Measurements from ENCODE around the gene PHF2. TPM values are rescaled to one million over a fixed set of nuclear protein-coding genes. Genes with fewer than 3 reads are reported as not detected.

Gene PHF2
- total RNA-seq, 2 donors from 2014 or later = 32.4 to 32.9 TPM

DNA sequence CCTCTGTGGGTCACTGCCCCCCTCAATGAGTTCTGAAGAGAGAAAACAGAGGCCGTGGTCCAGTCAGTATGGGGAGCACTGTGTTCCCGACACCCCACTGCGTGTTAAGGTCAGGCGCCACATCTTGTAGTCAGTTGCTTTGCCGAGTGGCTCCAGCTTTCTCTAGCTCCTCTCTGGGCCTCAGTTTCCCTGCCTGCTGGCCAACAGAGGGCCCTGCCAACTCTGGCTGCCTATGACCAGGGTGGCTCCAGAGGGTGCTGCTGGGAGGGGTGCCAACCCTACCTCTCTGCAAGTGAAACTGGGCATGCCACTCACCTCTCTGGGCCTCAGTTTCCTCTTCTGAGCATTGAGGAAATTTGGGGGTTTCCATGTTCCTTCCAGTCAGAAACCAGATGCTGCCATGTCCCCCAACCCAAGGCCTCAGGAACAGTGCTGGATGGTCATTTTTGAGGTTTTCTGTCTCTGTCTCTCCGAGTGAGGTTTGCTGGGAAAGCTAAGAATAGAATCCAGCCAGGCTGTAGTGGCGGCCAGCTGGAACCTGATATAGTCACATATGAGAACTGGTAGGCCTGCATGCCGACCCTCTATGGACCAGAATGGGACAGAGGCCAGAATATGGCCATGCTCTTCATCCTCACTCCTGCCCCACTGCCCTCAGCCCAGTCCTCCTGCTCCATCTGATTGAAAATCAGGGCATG lies 132.1 kb downstream of the PHF2 start:
- H3K4me1 ChIP-seq (replicated peaks) = no peaks in the 10 kb centered on the region
- WGBS = 97% methylated on average over 8 of the region's 8 CpGs
- H3K9me3 ChIP-seq = no peaks in the 10 kb centered on the region
- no peaks in the 10 kb centered on the region for H3K36me3 ChIP-seq
- no peak overlapping the region for H3K4me3 ChIP-seq
- TF ChIP-seq POLR2AphosphoS5 (IDR thresholded peaks at IDR 0.05) (no peak), POLR2A (IDR thresholded peaks at IDR 0.05) (no peak), CTCF (IDR thresholded peaks at IDR 0.05) (no peak)
- H3K27me3 ChIP-seq (replicated peaks; ENCODE audit: insufficient read depth) = no peaks in the 10 kb centered on the region
- DNase-seq (ENCODE audit: low spot score) = no peak
- intact Hi-C loops (cut with DNase I) = no loop called here
- no peak overlapping the region for H3K27ac ChIP-seq

DNA sequence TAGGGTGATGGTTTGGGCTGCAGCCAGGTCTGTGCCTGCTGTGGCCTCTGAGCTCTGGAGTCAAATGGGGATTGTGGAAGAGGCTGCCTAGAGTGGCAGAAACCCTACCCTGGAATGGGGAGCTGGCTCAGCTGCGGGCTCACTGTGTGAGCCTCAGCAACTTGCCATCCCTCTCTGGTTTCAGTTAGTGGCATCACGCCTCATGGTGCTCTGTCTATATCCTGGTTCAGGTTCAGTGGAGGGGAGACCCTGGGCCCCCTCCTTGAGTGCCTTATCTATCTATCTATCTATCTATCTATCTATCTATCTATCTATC lies 132.6 kb downstream of the PHF2 start:
- Histone ChIP-seq H3K27ac (no peak overlapping the region), H3K9me3 (no peaks in the 10 kb centered on the region), H3K4me1 (replicated peaks) (no peaks in the 10 kb centered on the region), H3K36me3 (no peaks in the 10 kb centered on the region), H3K27me3 (replicated peaks; ENCODE audit: insufficient read depth) (no peaks in the 10 kb centered on the region), H3K4me3 (no peak overlapping the region)
- intact Hi-C loops (cut with DNase I) = no loop called here
- no peak for DNase-seq (ENCODE audit: low spot score)
- 100% methylated on average over 2 of the region's 2 CpGs for WGBS
- TF ChIP-seq POLR2AphosphoS5 (IDR thresholded peaks at IDR 0.05) (no peak), POLR2A (IDR thresholded peaks at IDR 0.05) (no peak), CTCF (IDR thresholded peaks at IDR 0.05) (no peak)

DNA sequence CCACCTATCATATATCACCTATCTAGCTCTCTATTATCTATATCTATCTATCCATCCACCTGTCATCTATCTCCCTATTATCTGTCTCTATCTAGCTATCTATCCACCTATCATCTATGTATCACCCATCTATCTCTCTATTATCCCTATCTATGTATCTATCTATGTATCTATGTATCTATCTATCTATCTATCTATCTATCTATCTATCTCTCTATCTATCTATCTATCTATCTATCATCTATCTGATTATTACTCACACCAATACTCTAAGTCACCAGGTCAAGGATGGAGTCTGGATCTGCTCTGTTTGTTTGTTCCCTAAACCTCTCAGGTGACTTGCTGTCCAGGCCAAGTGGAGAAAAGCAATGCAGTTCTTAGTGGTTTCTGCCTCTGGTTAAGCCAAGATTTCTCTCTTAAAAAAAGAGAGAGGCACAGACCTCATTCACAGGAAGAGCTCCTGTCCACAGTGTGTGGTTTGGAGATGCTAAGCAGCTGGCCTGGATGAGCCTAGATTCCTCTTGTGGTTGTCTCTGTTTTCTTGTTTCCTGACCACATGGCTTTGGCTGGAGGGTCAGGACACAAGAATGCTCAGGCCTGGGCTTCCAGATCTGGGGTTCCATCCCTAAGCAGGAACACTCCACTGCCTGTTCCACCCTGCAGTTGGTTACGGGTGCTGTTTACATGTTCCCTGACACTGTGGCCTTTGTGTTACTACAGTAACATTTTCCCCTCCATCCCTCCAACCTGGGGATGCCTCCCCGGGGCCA lies 133.4 kb downstream of the PHF2 start:
- 79% methylated on average over 2 of the region's 2 CpGs for WGBS

GRCh38 chr9:93710370-93710723 lies 134.0 kb downstream of the PHF2 start:
- Histone ChIP-seq H3K36me3 (no peaks in the 10 kb centered on the region), H3K4me3 (no peak overlapping the region), H3K27ac (no peak overlapping the region), H3K9me3 (no peaks in the 10 kb centered on the region), H3K4me1 (replicated peaks) (no peaks in the 10 kb centered on the region), H3K27me3 (replicated peaks; ENCODE audit: insufficient read depth) (no peaks in the 10 kb centered on the region)
- intact Hi-C loops (cut with DNase I) = no loop called here
- no peak for TF ChIP-seq POLR2AphosphoS5 (IDR thresholded peaks at IDR 0.05)
- WGBS = 93% methylated on average over 6 of the region's 6 CpGs
- DNase-seq (ENCODE audit: low spot score) = no peak

More for the DNA sequence above, 133.4 kb downstream of the PHF2 start:
- Histone ChIP-seq H3K9me3 (no peaks in the 10 kb centered on the region), H3K27me3 (replicated peaks; ENCODE audit: insufficient read depth) (no peaks in the 10 kb centered on the region), H3K4me1 (replicated peaks) (no peaks in the 10 kb centered on the region), H3K27ac (no peak overlapping the region), H3K4me3 (no peak overlapping the region), H3K36me3 (no peaks in the 10 kb centered on the region)
- no peak for DNase-seq (ENCODE audit: low spot score)
- TF ChIP-seq POLR2AphosphoS5 (IDR thresholded peaks at IDR 0.05) = no peak
- intact Hi-C loops (cut with DNase I) = no loop called here

DNA sequence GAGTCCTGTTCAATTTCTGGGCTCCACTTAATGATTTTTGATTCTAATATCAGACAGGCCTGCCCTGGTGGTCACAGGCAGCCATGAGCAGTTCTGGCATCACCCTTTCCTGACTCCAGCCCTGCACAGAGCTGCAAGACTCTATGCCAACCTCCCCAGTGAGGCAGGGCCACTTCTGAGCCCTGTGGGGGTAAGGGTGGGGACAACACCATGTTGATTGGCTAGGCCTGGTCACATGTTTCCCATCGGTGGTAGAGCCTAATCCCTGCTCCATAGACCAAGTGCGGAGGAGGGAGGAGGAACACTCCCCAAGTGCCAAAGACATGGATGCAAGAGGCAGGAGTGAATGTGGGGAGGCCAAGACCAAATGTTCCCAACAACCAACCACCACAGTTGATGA lies 134.6 kb downstream of the PHF2 start:
- TF ChIP-seq POLR2A (IDR thresholded peaks at IDR 0.05) = no peak
- TF ChIP-seq POLR2AphosphoS5 (IDR thresholded peaks at IDR 0.05) = no peak
- no peak for TF ChIP-seq CTCF (IDR thresholded peaks at IDR 0.05)
- Histone ChIP-seq H3K27ac (no peak overlapping the region), H3K4me3 (no peak overlapping the region), H3K9me3 (no peaks in the 10 kb centered on the region), H3K4me1 (replicated peaks) (no peaks in the 10 kb centered on the region), H3K36me3 (no peaks in the 10 kb centered on the region), H3K27me3 (replicated peaks; ENCODE audit: insufficient read depth) (no peaks in the 10 kb centered on the region)
- no peak for DNase-seq (ENCODE audit: low spot score)
- 92% methylated on average over 2 of the region's 2 CpGs for WGBS
- intact Hi-C loops (cut with DNase I) = no loop called here

GRCh38 chr9:93712896-93713295 lies 136.5 kb downstream of the PHF2 start:
- Histone ChIP-seq H3K27me3 (replicated peaks; ENCODE audit: insufficient read depth) (no peaks in the 10 kb centered on the region), H3K36me3 (no peaks in the 10 kb centered on the region), H3K27ac (no peak overlapping the region), H3K4me3 (no peak overlapping the region), H3K9me3 (no peaks in the 10 kb centered on the region), H3K4me1 (replicated peaks) (no peaks in the 10 kb centered on the region)
- intact Hi-C loops (cut with DNase I) = no loop called here
- WGBS = 85% methylated on average over 9 of the region's 9 CpGs
- TF ChIP-seq POLR2A (IDR thresholded peaks at IDR 0.05) (no peak), CTCF (IDR thresholded peaks at IDR 0.05) (no peak), POLR2AphosphoS5 (IDR thresholded peaks at IDR 0.05) (no peak)
- no peak for DNase-seq (ENCODE audit: low spot score)
